Smooth muscle cell (in vitro differentiated cells): Measurements from ENCODE around the gene NCAM1. TPM values are rescaled to one million over a fixed set of nuclear protein-coding genes. Genes with fewer than 3 reads are reported as not detected.

Source experiments
- DNase-seq: peaks from one replicate; lab custom pipeline; 2025; ENCODE audit not compliant: unreplicated experiment; lab: John Stamatoyannopoulos, UW
- H2AFZ ChIP-seq: fragments of 200-600 bp; sonication (generic); 2 replicates; pipeline ENCODE4 v1.6.0; 2016; ENCODE audit warnings: antibody characterized with exemption, low read depth, mild to moderate bottlenecking
- H3F3A ChIP-seq: fragments of 200-600 bp; sonication (generic); 2 replicates; pipeline ENCODE4 v1.6.0; 2017; ENCODE audit warnings: antibody characterized with exemption, low read depth
- H3K27ac ChIP-seq: fragments of 200-600 bp; sonication (generic); 2 replicates; pipeline ENCODE4 v1.5.1; 2016; ENCODE audit warnings: low read depth, mild to moderate bottlenecking
- H3K27me3 ChIP-seq: fragments of 200-600 bp; sonication (generic); 2 replicates; pipeline ENCODE4 v1.6.1; 2016; ENCODE audit warnings: low read depth, mild to moderate bottlenecking
- H3K36me3 ChIP-seq: fragments of 200-600 bp; sonication (generic); 2 replicates; pipeline ENCODE4 v1.5.1; 2016; ENCODE audit warnings: low read depth
- H3K4me1 ChIP-seq: fragments of 200-600 bp; sonication (generic); 2 replicates; pipeline ENCODE4 v1.5.1; 2016; ENCODE audit warnings: low read depth
- H3K4me2 ChIP-seq: fragments of 200-600 bp; sonication (generic); 2 replicates; pipeline ENCODE4 v1.6.0; 2016; ENCODE audit warnings: mild to moderate bottlenecking
- H3K4me3 ChIP-seq: fragments of 200-600 bp; sonication (generic); 2 replicates; pipeline ENCODE4 v1.5.1; 2016; ENCODE audit warnings: mild to moderate bottlenecking
- H3K79me2 ChIP-seq: fragments of 200-600 bp; sonication (generic); 2 replicates; pipeline ENCODE4 v1.6.0; 2016; ENCODE audit warnings: low read depth, mild to moderate bottlenecking
- H3K9ac ChIP-seq: fragments of 200-600 bp; sonication (generic); 2 replicates; pipeline ENCODE4 v1.6.0; 2016; ENCODE audit warnings: low read depth
- H3K9me3 ChIP-seq: fragments of 200-600 bp; sonication (generic); replicated peaks from 2 replicates; pipeline ENCODE4 v1.5.1; 2016; ENCODE audit warnings: low read depth
- H4K20me1 ChIP-seq: fragments of 200-600 bp; sonication (generic); 2 replicates; pipeline ENCODE4 v1.6.0; 2016; ENCODE audit warnings: low read depth
- CTCF ChIP-seq: fragments of 200-600 bp; sonication (generic); IDR thresholded peaks from 2 replicates; pipeline ENCODE4 v1.5.1; 2017; ENCODE audit warnings: borderline replicate concordance, mild to moderate bottlenecking, antibody characterized with exemption; ENCODE audit not compliant: insufficient read depth, poor library complexity, severe bottlenecking
- WGBS: methylation state at CpG from one replicate; pipeline ENCODE4 v1.1.7; 2016; ENCODE audit warnings: low lambda C conversion rate; 5-methylcytosine and 5-hydroxymethylcytosine counted together
- polyA plus RNA-seq: library from polyadenylated mRNA; unstranded; fragments of >200 nt; fragmentation: Nextera tagmentation; extraction: Ambion mirVana; gene quantifications from 2 replicates; pipeline ENCODE4 v1.2.1, GENCODE V29; 2016
- total RNA-seq: library from RNA; depleted of rRNA; stranded (reverse); fragments of >200 nt; gene quantifications from 2 replicates; pipeline ENCODE4 v1.2.3, GENCODE V29; 2014

Gene NCAM1
- total and polyA plus RNA-seq, 2 experiments from 2014 or later, result 8.1 to 12.0 TPM

GRCh38 chr11:113015098-113015455, 53.9 kb downstream of the NCAM1 start:
- no peak overlapping the region for H3K9ac ChIP-seq
- H3K4me3 ChIP-seq, result no peak overlapping the region
- no peaks in the 10 kb centered on the region for H3K27me3 ChIP-seq
- H3K4me2 ChIP-seq, result no peak overlapping the region
- no peaks in the 10 kb centered on the region for H4K20me1 ChIP-seq
- no peak overlapping the region for H3K27ac ChIP-seq
- no peaks in the 10 kb centered on the region for H3K9me3 ChIP-seq
- H3K4me1 ChIP-seq, result no peaks in the 10 kb centered on the region
- DNase-seq, result no peak
- TF ChIP-seq CTCF, result no peak
- H3K79me2 ChIP-seq, result peaks cover 5% of the 10 kb centered on the region
- H2AFZ ChIP-seq, result no peak overlapping the region
- H3K36me3 ChIP-seq, result no peaks in the 10 kb centered on the region
- H3F3A ChIP-seq, result no peaks in the 10 kb centered on the region

- no peak for DNase-seq
- Histone ChIP-seq H3K4me2 (no peak overlapping the region), H3K9ac (no peak overlapping the region), H3K9me3 (no peaks in the 10 kb centered on the region), H2AFZ (no peak overlapping the region), H3F3A (no peaks in the 10 kb centered on the region), H3K4me3 (no peak overlapping the region), H3K27ac (no peak overlapping the region), H4K20me1 (no peaks in the 10 kb centered on the region), H3K27me3 (no peaks in the 10 kb centered on the region), H3K36me3 (no peaks in the 10 kb centered on the region), H3K79me2 (peaks cover 5% of the 10 kb centered on the region), H3K4me1 (no peaks in the 10 kb centered on the region)
- 56% methylated on average over 4 of the region's 4 CpGs for WGBS
- TF ChIP-seq CTCF, result no peak
Measured at GRCh38 chr11:113016905-113017304, 55.7 kb downstream of the NCAM1 start.

- Histone ChIP-seq H3K4me1 (no peaks in the 10 kb centered on the region), H3K27me3 (no peaks in the 10 kb centered on the region), H3K4me2 (no peak overlapping the region), H3K36me3 (no peaks in the 10 kb centered on the region), H3K9ac (no peak overlapping the region), H3K27ac (no peak overlapping the region), H3F3A (no peaks in the 10 kb centered on the region), H2AFZ (no peak overlapping the region), H3K4me3 (no peak overlapping the region), H3K79me2 (peaks cover 5% of the 10 kb centered on the region), H4K20me1 (no peaks in the 10 kb centered on the region), H3K9me3 (no peaks in the 10 kb centered on the region)
- 90% methylated on average over 5 of the region's 5 CpGs for WGBS
- TF ChIP-seq CTCF, result no peak
- DNase-seq, result no peak
Measured at GRCh38 chr11:113018913-113019312, 57.7 kb downstream of the NCAM1 start.

GRCh38 chr11:113019711-113020110, 58.5 kb downstream of the NCAM1 start:
- Histone ChIP-seq H3K27me3 (no peaks in the 10 kb centered on the region), H3K27ac (no peak overlapping the region), H3K9me3 (no peaks in the 10 kb centered on the region), H3K36me3 (no peaks in the 10 kb centered on the region), H4K20me1 (no peaks in the 10 kb centered on the region), H3K4me1 (no peaks in the 10 kb centered on the region), H2AFZ (no peak overlapping the region), H3F3A (no peaks in the 10 kb centered on the region), H3K4me2 (no peak overlapping the region), H3K79me2 (peaks cover 5% of the 10 kb centered on the region), H3K9ac (no peak overlapping the region), H3K4me3 (no peak overlapping the region)
- DNase-seq, result no peak
- WGBS, result 97% methylated on average over 4 of the region's 4 CpGs
- no peak for TF ChIP-seq CTCF
